ENCODE results near the gene MEGF8. TPM values are rescaled to one million over a fixed set of nuclear protein-coding genes. Genes with fewer than 3 reads are reported as not detected.

The MEGF8 gene
- total and polyA plus RNA-seq, 10 of the 15 experiments (the other 5 are each of a cell fraction or from before 2014, with no cell fraction given): 0.43 to 12.8 (median 2.7) TPM

DNA sequence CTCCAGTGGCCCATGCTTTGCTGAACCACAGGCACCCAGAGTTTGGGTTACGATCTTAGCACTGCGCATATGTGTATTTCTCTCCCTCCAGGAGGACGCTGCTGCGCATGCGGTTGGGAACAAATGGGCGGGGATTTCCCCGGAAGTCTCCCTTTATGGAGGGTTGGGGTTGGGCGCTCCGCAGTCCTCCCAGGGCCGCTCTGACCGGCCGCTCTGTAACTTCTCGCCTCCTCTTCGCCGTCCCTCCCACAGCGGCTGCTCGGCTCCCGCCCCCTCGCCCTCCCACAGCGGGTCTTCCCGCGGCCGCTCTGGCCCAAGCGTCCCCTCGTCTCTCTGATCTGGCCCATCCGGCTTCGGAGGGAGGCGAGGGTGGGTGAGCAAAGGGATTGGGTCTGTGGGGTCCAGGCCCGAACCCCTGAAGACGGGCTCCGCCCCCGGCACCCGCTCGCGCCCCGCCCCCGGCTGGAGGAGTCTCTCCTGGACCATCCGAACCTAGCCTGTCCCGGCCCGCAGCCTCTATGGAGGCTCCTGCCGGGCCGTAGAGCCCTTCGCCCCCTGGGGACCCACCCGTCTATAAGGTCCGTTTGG, at the start of gene MEGF8 (continued):
- TF ChIP-seq PML (IDR thresholded peaks at IDR 0.05; ENCODE audit: low read length): no peak
- no peak for TF ChIP-seq CHD4 (IDR thresholded peaks at IDR 0.05)
- no peak for TF ChIP-seq SPI1 (IDR thresholded peaks at IDR 0.05; ENCODE audit: borderline replicate concordance, insufficient read depth, low read depth, low read length)
- peak; percentile 58; the same call in 1 of the 2 replicates for TF ChIP-seq CREM (IDR thresholded peaks at IDR 0.05; ENCODE audit: low read depth)
- TF ChIP-seq ZNF384 (IDR thresholded peaks at IDR 0.05; ENCODE audit: borderline replicate concordance, low read depth, low read length): no peak
- TF ChIP-seq NBN (IDR thresholded peaks at IDR 0.05): 0 out of 2 replicates have a peak, but pooled peaks have one; percentile 68
- TF ChIP-seq SUPT20H (IDR thresholded peaks at IDR 0.05; ENCODE audit: borderline replicate concordance, control insufficient read depth, low read depth, low read length): no peak
- TF ChIP-seq, protein P1, sequence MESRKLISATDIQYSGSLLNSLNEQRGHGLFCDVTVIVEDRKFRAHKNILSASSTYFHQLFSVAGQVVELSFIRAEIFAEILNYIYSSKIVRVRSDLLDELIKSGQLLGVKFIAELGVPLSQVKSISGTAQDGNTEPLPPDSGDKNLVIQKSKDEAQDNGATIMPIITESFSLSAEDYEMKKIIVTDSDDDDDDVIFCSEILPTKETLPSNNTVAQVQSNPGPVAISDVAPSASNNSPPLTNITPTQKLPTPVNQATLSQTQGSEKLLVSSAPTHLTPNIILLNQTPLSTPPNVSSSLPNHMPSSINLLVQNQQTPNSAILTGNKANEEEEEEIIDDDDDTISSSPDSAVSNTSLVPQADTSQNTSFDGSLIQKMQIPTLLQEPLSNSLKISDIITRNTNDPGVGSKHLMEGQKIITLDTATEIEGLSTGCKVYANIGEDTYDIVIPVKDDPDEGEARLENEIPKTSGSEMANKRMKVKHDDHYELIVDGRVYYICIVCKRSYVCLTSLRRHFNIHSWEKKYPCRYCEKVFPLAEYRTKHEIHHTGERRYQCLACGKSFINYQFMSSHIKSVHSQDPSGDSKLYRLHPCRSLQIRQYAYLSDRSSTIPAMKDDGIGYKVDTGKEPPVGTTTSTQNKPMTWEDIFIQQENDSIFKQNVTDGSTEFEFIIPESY (IDR thresholded peaks at IDR 0.05): no peak
- peak; percentile 42; the same call in 1 of the 3 replicates for TF ChIP-seq POU2F2 (IDR thresholded peaks at IDR 0.05; ENCODE audit: borderline replicate concordance, low read depth, low read length)
- TF ChIP-seq, protein P2, sequence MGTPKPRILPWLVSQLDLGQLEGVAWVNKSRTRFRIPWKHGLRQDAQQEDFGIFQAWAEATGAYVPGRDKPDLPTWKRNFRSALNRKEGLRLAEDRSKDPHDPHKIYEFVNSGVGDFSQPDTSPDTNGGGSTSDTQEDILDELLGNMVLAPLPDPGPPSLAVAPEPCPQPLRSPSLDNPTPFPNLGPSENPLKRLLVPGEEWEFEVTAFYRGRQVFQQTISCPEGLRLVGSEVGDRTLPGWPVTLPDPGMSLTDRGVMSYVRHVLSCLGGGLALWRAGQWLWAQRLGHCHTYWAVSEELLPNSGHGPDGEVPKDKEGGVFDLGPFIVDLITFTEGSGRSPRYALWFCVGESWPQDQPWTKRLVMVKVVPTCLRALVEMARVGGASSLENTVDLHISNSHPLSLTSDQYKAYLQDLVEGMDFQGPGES (IDR thresholded peaks at IDR 0.05): no peak
- TF ChIP-seq, protein P3, sequence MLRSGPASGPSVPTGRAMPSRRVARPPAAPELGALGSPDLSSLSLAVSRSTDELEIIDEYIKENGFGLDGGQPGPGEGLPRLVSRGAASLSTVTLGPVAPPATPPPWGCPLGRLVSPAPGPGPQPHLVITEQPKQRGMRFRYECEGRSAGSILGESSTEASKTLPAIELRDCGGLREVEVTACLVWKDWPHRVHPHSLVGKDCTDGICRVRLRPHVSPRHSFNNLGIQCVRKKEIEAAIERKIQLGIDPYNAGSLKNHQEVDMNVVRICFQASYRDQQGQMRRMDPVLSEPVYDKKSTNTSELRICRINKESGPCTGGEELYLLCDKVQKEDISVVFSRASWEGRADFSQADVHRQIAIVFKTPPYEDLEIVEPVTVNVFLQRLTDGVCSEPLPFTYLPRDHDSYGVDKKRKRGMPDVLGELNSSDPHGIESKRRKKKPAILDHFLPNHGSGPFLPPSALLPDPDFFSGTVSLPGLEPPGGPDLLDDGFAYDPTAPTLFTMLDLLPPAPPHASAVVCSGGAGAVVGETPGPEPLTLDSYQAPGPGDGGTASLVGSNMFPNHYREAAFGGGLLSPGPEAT (IDR thresholded peaks at IDR 0.05; ENCODE audit: low read depth): no peak; the same call in 1 of the 2 replicates
- peak; percentile 54; the same call in 1 of the 2 replicates for TF ChIP-seq MXI1 (IDR thresholded peaks at IDR 0.05; ENCODE audit: low read depth, low read length)
- TF ChIP-seq TCF3 (IDR thresholded peaks at IDR 0.05; ENCODE audit: borderline replicate concordance, insufficient read depth, low read depth, low read length): 0 out of 2 replicates have a peak, but pooled peaks have one; percentile 52
- peak; percentile 57; the same call in 1 of the 2 replicates for TF ChIP-seq ZNF24 (IDR thresholded peaks at IDR 0.05)
- 0 out of 2 replicates have a peak, but pooled peaks have one; percentile 9 for TF ChIP-seq CREB1 (IDR thresholded peaks at IDR 0.05; ENCODE audit: low read depth)
- TF ChIP-seq, protein P4, sequence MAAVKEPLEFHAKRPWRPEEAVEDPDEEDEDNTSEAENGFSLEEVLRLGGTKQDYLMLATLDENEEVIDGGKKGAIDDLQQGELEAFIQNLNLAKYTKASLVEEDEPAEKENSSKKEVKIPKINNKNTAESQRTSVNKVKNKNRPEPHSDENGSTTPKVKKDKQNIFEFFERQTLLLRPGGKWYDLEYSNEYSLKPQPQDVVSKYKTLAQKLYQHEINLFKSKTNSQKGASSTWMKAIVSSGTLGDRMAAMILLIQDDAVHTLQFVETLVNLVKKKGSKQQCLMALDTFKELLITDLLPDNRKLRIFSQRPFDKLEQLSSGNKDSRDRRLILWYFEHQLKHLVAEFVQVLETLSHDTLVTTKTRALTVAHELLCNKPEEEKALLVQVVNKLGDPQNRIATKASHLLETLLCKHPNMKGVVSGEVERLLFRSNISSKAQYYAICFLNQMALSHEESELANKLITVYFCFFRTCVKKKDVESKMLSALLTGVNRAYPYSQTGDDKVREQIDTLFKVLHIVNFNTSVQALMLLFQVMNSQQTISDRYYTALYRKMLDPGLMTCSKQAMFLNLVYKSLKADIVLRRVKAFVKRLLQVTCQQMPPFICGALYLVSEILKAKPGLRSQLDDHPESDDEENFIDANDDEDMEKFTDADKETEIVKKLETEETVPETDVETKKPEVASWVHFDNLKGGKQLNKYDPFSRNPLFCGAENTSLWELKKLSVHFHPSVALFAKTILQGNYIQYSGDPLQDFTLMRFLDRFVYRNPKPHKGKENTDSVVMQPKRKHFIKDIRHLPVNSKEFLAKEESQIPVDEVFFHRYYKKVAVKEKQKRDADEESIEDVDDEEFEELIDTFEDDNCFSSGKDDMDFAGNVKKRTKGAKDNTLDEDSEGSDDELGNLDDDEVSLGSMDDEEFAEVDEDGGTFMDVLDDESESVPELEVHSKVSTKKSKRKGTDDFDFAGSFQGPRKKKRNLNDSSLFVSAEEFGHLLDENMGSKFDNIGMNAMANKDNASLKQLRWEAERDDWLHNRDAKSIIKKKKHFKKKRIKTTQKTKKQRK (IDR thresholded peaks at IDR 0.05; ENCODE audit: low read depth, low read length): no peak
- TF ChIP-seq RELA (IDR thresholded peaks at IDR 0.05; ENCODE audit: borderline replicate concordance, partially characterized antibody): peak; percentile 73
- no peak for TF ChIP-seq BMI1 (IDR thresholded peaks at IDR 0.05; ENCODE audit: borderline replicate concordance)
- TF ChIP-seq BRCA1 (IDR thresholded peaks at IDR 0.05; ENCODE audit: low read depth, low read length): no peak
- TF ChIP-seq, protein P5, sequence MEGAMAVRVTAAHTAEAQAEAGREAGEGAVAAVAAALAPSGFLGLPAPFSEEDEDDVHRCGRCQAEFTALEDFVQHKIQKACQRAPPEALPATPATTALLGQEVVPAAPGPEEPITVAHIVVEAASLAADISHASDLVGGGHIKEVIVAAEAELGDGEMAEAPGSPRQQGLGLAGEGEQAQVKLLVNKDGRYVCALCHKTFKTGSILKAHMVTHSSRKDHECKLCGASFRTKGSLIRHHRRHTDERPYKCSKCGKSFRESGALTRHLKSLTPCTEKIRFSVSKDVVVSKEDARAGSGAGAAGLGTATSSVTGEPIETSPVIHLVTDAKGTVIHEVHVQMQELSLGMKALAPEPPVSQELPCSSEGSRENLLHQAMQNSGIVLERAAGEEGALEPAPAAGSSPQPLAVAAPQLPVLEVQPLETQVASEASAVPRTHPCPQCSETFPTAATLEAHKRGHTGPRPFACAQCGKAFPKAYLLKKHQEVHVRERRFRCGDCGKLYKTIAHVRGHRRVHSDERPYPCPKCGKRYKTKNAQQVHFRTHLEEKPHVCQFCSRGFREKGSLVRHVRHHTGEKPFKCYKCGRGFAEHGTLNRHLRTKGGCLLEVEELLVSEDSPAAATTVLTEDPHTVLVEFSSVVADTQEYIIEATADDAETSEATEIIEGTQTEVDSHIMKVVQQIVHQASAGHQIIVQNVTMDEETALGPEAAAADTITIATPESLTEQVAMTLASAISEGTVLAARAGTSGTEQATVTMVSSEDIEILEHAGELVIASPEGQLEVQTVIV (IDR thresholded peaks at IDR 0.05; ENCODE audit: borderline replicate concordance, partially characterized antibody): no peak

All from GM12878 (cell line).